ENCODE results near the gene GLI1.

GLI1 gene

GRCh38 chr12:57461276-57461916 is 1.8 kb downstream of the GLI1 start:
- DNase-seq (ENCODE audit: low spot score), result peak; percentile 80

- no peak for DNase-seq (ENCODE audit: low spot score)
Observed at GRCh38 chr12:57461917-57462250, 2.3 kb downstream of the GLI1 start.

- peak; percentile 99 for DNase-seq (ENCODE audit: low spot score)
Observed at GRCh38 chr12:57462251-57462911, 2.8 kb downstream of the GLI1 start.

GRCh38 chr12:57462912-57463253 is 3.3 kb downstream of the GLI1 start:
- no peak for DNase-seq (ENCODE audit: low spot score)

GRCh38 chr12:57464569-57464968 is 5.0 kb downstream of the GLI1 start:
- DNase-seq (ENCODE audit: low spot score), result no peak

- no peak for DNase-seq (ENCODE audit: low spot score)
Observed at GRCh38 chr12:57465030-57465746, 5.6 kb downstream of the GLI1 start.

GRCh38 chr12:57465747-57466505 is 6.3 kb downstream of the GLI1 start:
- DNase-seq (ENCODE audit: low spot score), result no peak

- no peak for DNase-seq (ENCODE audit: low spot score)
Observed at GRCh38 chr12:57467212-57467874, 7.8 kb downstream of the GLI1 start.

GRCh38 chr12:57467915-57468314 is 8.3 kb downstream of the GLI1 start:
- no peak for DNase-seq (ENCODE audit: low spot score)

GRCh38 chr12:57469296-57470164 is 9.9 kb downstream of the GLI1 start:
- no peak for DNase-seq (ENCODE audit: low spot score)

GRCh38 chr12:57470286-57470969 is 10.8 kb downstream of the GLI1 start:
- DNase-seq (ENCODE audit: low spot score), result no peak

- no peak for DNase-seq (ENCODE audit: low spot score)
Observed at GRCh38 chr12:57470970-57471656, 11.5 kb downstream of the GLI1 start.

GRCh38 chr12:57471661-57472060 is 12.1 kb downstream of the GLI1 start:
- no peak for DNase-seq (ENCODE audit: low spot score)

- no peak for DNase-seq (ENCODE audit: low spot score)
Observed at GRCh38 chr12:57472391-57472790, 12.8 kb downstream of the GLI1 start.

GRCh38 chr12:57473392-57473791 is 13.8 kb downstream of the GLI1 start:
- DNase-seq (ENCODE audit: low spot score), result no peak

- no peak for DNase-seq (ENCODE audit: low spot score)
Observed at GRCh38 chr12:57473886-57474285, 14.3 kb downstream of the GLI1 start.

- no peak for DNase-seq (ENCODE audit: low spot score)
Observed at GRCh38 chr12:57474430-57474829, 14.8 kb downstream of the GLI1 start.

- no peak for DNase-seq (ENCODE audit: low spot score)
Observed at GRCh38 chr12:57474862-57475261, 15.3 kb downstream of the GLI1 start.

GRCh38 chr12:57475271-57476161 is 15.9 kb downstream of the GLI1 start:
- DNase-seq (ENCODE audit: low spot score), result no peak

Data from HuH-7.5 (cell line).